ENCODE data around the gene ANKS1B.

DNA sequence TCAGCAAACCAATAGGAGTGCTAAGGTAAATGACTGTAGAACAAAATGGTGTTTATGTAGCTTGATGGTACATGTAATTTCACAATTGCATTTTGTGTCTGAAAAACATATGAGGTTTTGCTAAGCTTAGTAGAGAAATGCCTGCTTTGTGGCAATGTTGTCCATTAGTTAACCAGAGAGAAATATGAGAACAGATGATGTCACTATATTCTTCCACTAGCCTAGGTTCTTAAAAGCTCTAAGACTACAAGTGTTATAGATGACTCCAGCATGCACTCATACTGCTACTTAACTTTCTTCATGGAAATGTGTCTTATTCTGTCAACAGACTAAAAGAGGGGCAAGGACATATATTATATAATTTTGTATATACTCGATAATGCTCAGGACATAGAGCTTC, 1030.2 kb downstream of the ANKS1B start:
- TF ChIP-seq, protein P1, sequence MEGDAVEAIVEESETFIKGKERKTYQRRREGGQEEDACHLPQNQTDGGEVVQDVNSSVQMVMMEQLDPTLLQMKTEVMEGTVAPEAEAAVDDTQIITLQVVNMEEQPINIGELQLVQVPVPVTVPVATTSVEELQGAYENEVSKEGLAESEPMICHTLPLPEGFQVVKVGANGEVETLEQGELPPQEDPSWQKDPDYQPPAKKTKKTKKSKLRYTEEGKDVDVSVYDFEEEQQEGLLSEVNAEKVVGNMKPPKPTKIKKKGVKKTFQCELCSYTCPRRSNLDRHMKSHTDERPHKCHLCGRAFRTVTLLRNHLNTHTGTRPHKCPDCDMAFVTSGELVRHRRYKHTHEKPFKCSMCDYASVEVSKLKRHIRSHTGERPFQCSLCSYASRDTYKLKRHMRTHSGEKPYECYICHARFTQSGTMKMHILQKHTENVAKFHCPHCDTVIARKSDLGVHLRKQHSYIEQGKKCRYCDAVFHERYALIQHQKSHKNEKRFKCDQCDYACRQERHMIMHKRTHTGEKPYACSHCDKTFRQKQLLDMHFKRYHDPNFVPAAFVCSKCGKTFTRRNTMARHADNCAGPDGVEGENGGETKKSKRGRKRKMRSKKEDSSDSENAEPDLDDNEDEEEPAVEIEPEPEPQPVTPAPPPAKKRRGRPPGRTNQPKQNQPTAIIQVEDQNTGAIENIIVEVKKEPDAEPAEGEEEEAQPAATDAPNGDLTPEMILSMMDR (IDR thresholded peaks at IDR 0.05): no peak
- TF ChIP-seq EP300 (IDR thresholded peaks at IDR 0.05): no peak
- no peak for TF ChIP-seq POLR2AphosphoS5 (IDR thresholded peaks at IDR 0.05)
- TF ChIP-seq POLR2A (IDR thresholded peaks at IDR 0.05): no peak
